Measurements from ENCODE around the gene NR2F1-AS1.

Gene NR2F1-AS1

GRCh38 chr5:93385655-93386054 is 195.4 kb downstream of the NR2F1-AS1 start:
- DNase-seq (ENCODE audit: low read depth in 2 of 2), result no peak

GRCh38 chr5:93384995-93385394 is 196.0 kb downstream of the NR2F1-AS1 start:
- no peak for DNase-seq (ENCODE audit: low read depth in 2 of 2)

- DNase-seq (ENCODE audit: low read depth in 2 of 2), result no peak
These were observed 197.0 kb downstream of the NR2F1-AS1 start for GRCh38 chr5:93384026-93384425.

GRCh38 chr5:93382188-93382825 is 198.7 kb downstream of the NR2F1-AS1 start:
- DNase-seq (ENCODE audit: low read depth in 2 of 2), result no peak

GRCh38 chr5:93381057-93381456 is 200.0 kb downstream of the NR2F1-AS1 start:
- no peak for DNase-seq (ENCODE audit: low read depth in 2 of 2)

GRCh38 chr5:93378073-93378472 is 202.9 kb downstream of the NR2F1-AS1 start:
- DNase-seq (ENCODE audit: low read depth in 2 of 2), result no peak

GRCh38 chr5:93371893-93372292 is 209.1 kb downstream of the NR2F1-AS1 start:
- no peak for DNase-seq (ENCODE audit: low read depth in 2 of 2)

- DNase-seq (ENCODE audit: low read depth in 2 of 2), result no peak
These were observed 216.6 kb downstream of the NR2F1-AS1 start for GRCh38 chr5:93364378-93364777.

GRCh38 chr5:93360436-93361088 is 220.5 kb downstream of the NR2F1-AS1 start:
- no peak for DNase-seq (ENCODE audit: low read depth in 2 of 2)

GRCh38 chr5:93359960-93360305 is 221.1 kb downstream of the NR2F1-AS1 start:
- DNase-seq (ENCODE audit: low read depth in 2 of 2), result no peak

Measured in stimulated activated CD8-positive, alpha-beta memory T cell treated with anti-CD3 and anti-CD28 coated beads, Interleukin-2, amount 100 ng/mL, for 1 hour (primary cell).